GM12864 (cell line): ENCODE measurements around the gene CRIP1.

Experiments used
- DNase-seq: peaks from one replicate; pipeline ENCODE4 v3.0.0-alpha.2; 2011; ENCODE audit warnings: low read depth
- H3K4me3 ChIP-seq: 2 replicates; pipeline ENCODE4 v1.5.1; 2011; ENCODE audit warnings: mild to moderate bottlenecking, low read depth, low read length, control low read depth
- CTCF ChIP-seq: IDR thresholded peaks from 2 replicates; pipeline ENCODE4 v1.5.1; 2011; ENCODE audit warnings: low read depth, mild to moderate bottlenecking, moderate library complexity, low read length, control low read depth, inconsistent platforms; ENCODE audit errors: missing control alignments

Gene CRIP1

DNA sequence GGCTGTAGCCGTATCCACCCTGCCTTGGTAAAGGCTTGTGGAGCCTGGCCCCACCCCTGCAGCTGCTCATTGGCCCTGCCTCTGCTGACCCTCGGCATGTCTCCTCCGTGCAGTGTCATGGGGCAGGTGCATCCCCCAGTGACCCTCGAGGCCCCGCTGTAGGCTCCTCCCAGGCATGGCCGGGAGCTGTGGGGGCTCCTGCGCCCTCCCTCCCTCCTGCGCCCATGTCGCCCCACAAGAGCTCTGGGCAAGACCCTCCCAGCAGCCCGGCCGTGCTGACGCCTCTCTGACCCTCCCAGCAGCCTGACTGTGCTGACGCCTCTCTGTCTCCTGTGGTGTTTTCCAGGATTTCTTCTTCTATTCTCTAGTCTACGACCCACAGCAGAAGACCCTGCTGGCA is 32.8 kb upstream of the CRIP1 start:
- no peak for TF ChIP-seq CTCF
- H3K4me3 ChIP-seq: no peak overlapping the region
- no peak for DNase-seq

GRCh38 chr14:105455086-105455640 is 31.5 kb upstream of the CRIP1 start:
- DNase-seq: no peak
- H3K4me3 ChIP-seq: no peak overlapping the region
- no peak for TF ChIP-seq CTCF

DNA sequence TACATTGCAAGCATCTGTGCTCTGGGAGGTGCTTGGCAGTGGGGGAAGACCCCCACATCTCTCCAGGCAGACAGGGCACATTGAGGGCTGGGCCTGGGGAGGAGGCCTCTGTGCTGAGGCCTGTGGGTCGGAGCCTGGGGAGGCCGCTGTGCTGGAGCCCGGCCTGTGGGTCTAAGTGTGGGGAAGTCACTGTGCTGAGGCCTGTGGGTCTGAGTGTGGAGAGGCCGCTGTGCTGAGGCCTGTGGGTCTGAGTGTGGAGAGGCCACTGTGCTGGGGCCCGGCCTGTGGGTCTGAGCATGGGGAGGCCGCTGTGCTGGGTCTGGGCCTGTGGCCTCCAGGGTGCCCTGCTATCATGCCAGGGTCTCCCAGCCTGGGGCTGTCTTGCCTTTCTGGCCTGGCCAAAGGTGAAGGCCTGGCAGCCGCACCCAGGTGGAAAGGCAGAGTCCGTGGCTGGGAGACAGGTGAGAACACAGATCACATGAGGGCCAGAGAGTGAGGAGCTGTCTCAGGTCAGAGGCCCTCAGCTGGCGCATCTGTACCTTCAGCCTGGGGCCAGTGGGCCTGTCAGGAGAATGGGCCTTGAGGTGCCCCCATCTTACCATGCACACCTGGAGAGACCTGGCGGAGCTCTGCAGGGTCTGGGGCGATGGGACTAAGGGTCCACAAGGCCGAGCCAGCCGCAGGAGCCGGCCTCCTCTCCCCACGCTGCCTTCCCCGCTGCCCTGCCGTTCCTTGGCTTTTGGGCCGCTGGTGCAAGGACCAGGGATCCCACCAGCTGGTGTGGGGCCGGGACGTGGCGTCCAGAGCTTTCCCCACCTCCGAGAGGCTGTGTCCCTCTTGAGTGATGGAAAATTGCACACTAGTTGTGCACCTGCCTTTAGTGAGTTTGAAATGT is 30.7 kb upstream of the CRIP1 start:
- no peak for TF ChIP-seq CTCF
- H3K4me3 ChIP-seq: no peak overlapping the region
- DNase-seq: no peak

- H3K4me3 ChIP-seq: no peak overlapping the region
- TF ChIP-seq CTCF: no peak
- DNase-seq: no peak
Measured at GRCh38 chr14:105456736-105457617, 29.7 kb upstream of the CRIP1 start.

GRCh38 chr14:105458010-105458409 is 28.7 kb upstream of the CRIP1 start:
- TF ChIP-seq CTCF: no peak

DNA sequence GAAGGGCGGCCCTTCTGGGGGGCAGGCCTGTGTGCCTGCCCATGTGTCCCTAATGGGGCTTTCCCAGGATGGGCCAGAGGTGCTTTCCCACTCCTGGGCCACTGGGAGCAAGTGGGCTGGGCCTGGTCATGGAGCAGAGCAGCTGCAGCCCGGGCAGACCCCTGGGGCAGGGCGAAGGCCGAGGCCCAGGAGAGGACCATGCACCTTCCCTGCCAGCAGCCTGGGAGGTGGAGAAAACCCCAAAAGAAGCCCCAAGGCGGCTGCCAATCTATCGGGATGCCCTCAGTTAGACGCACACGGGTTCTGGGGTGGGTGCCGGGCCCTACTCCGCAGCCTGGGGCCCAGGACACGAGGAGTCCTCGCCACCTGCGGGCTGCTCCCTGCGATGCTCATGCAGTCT is 28.1 kb upstream of the CRIP1 start:
- DNase-seq: no peak
- H3K4me3 ChIP-seq: no peak overlapping the region
- no peak for TF ChIP-seq CTCF

More at GRCh38 chr14:105458010-105458409, 28.7 kb upstream of the CRIP1 start:
- H3K4me3 ChIP-seq: no peak overlapping the region
- DNase-seq: no peak
